WTC11 (cell line): ENCODE data around the gene SOCS1. TPM values are rescaled to one million over a fixed set of nuclear protein-coding genes. Genes with fewer than 3 reads are reported as not detected.

Experiments
- ATAC-seq: fragments of 200-7000 bp; cut with Tn5 transposase; 2 replicates; pipeline ENCODE4 v1.10.0; 2021; ENCODE audit warnings: mild to moderate bottlenecking, moderate library complexity
- CTCF ChIA-PET: fragments of 300-600 bp; sonication (Branson Sonifier 250); formaldehyde crosslinking; loops from one replicate; lab custom pipeline; 2021; ENCODE audit warnings: antibody characterized with exemption; lab: Charles Lee
- POLR2A ChIA-PET: fragments of 350-600 bp; sonication (Branson Sonifier 250); formaldehyde crosslinking; loops from one replicate; lab custom pipeline; 2021; ENCODE audit warnings: antibody characterized with exemption; lab: Charles Lee
- DNase-seq: peaks from one replicate; pipeline ENCODE4 v3.0.0; 2021; ENCODE audit warnings: low spot score
- H3K27ac Mint-ChIP-seq: 2 replicates; pipeline ENCODE4 v1.8.0; 2021; ENCODE audit warnings: mixed read lengths
- H3K27me3 Mint-ChIP-seq: 2 replicates; pipeline ENCODE4 v1.8.0; 2021; ENCODE audit warnings: low read depth, mild to moderate bottlenecking, moderate library complexity, mixed read lengths
- H3K36me3 Mint-ChIP-seq: 2 replicates; pipeline ENCODE4 v1.8.0; 2021; ENCODE audit warnings: mixed read lengths
- H3K4me1 Mint-ChIP-seq: 2 replicates; pipeline ENCODE4 v1.8.0; 2022; ENCODE audit warnings: mixed read lengths
- H3K4me3 Mint-ChIP-seq: 2 replicates; pipeline ENCODE4 v1.8.0; 2021; ENCODE audit warnings: mild to moderate bottlenecking, moderate library complexity, mixed read lengths
- H3K9me3 Mint-ChIP-seq: 2 replicates; pipeline ENCODE4 v1.8.0; 2021; ENCODE audit warnings: mixed read lengths
- AR ChIP-seq: fragments of 250-450 bp; sonication (Bioruptor Pico); IDR thresholded peaks from 2 replicates; pipeline ENCODE4 v1.9.0; 2021; ENCODE audit warnings: mild to moderate bottlenecking
- CREB1 ChIP-seq: sonication (generic); formaldehyde crosslinking; IDR thresholded peaks from 2 replicates; pipeline ENCODE4 v1.8.0; 2023; ENCODE audit warnings: mild to moderate bottlenecking, missing genetic modification reagents
- ESRRA ChIP-seq: sonication (generic); formaldehyde crosslinking; IDR thresholded peaks from 2 replicates; pipeline ENCODE4 v1.8.1; 2022; ENCODE audit warnings: mild to moderate bottlenecking, missing genetic modification reagents, borderline replicate concordance
- FOXP1 ChIP-seq: sonication (generic); formaldehyde crosslinking; IDR thresholded peaks from 2 replicates; pipeline ENCODE4 v1.8.0; 2022; ENCODE audit warnings: missing genetic modification reagents, mild to moderate bottlenecking, moderate library complexity, borderline replicate concordance
- GABPB1 ChIP-seq: sonication (generic); formaldehyde crosslinking; IDR thresholded peaks from 2 replicates; pipeline ENCODE4 v1.8.1; 2023; ENCODE audit warnings: mild to moderate bottlenecking, missing genetic modification reagents
- GTF2I ChIP-seq: fragments of 250-450 bp; sonication (Bioruptor Pico); conservative IDR thresholded peaks from 2 replicates; pipeline ENCODE4 v1.4.0; 2021; ENCODE audit warnings: mild to moderate bottlenecking
- TEAD1 ChIP-seq: sonication (generic); formaldehyde crosslinking; IDR thresholded peaks from 2 replicates; pipeline ENCODE4 v1.8.0; 2022; ENCODE audit warnings: mild to moderate bottlenecking, missing genetic modification reagents
- TEAD4 ChIP-seq: sonication (generic); formaldehyde crosslinking; IDR thresholded peaks from 2 replicates; pipeline ENCODE4 v1.8.0; 2022; ENCODE audit warnings: mild to moderate bottlenecking, missing genetic modification reagents
- ZBTB21 ChIP-seq: sonication (generic); formaldehyde crosslinking; IDR thresholded peaks from 2 replicates; pipeline ENCODE4 v1.8.1; 2023; ENCODE audit warnings: mild to moderate bottlenecking, missing genetic modification reagents, borderline replicate concordance
- ZNF281 ChIP-seq: sonication (generic); formaldehyde crosslinking; IDR thresholded peaks from 2 replicates; pipeline ENCODE4 v1.8.0; 2023; ENCODE audit warnings: mild to moderate bottlenecking, missing genetic modification reagents
- ZNF396 ChIP-seq: fragments of 250-450 bp; sonication (Bioruptor Pico); IDR thresholded peaks from 2 replicates; pipeline ENCODE4 v1.8.0; 2021; ENCODE audit warnings: mild to moderate bottlenecking, moderate library complexity, borderline replicate concordance
- ZSCAN18 ChIP-seq: fragments of 250-450 bp; sonication (Bioruptor Pico); IDR thresholded peaks from 2 replicates; pipeline ENCODE4 v2.1.2; 2022; ENCODE audit warnings: mild to moderate bottlenecking, moderate library complexity
- total RNA-seq: library from RNA; stranded (reverse); gene quantifications from 3 replicates; pipeline ENCODE4 v1.2.3, GENCODE V29; 2021
- TF ChIP-seq, protein P1 (sequence below): sonication (generic); formaldehyde crosslinking; IDR thresholded peaks from 2 replicates; pipeline ENCODE4 v1.8.0; 2022; ENCODE audit warnings: missing genetic modification reagents

Gene SOCS1
- total RNA-seq, 1 experiment from 2014 or later: 62.3 TPM

DNA sequence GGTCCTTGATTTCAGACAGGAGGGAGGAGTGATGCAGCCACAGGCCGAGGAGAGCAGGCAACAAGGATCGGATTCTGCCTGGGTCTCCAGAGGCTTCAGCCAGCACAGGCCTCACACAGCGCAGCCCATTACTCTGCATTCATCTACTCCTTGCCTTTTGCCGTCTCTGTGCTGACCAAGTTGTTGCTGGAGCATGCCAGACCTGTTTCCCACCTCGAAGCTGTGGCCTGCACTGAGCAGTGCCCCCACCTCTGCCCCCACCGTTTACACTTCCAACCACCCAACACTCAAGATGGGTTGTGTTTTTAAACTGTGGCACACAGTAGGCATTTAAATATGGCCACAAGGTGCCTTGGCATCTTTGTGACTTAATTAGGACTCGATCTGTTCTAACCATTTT lies 19.0 kb upstream of the SOCS1 start:
- Mint-ChIP-seq H3K27ac (peak overlapping the region; percentile 67), H3K4me3 (no peak overlapping the region), H3K27me3 (no peaks in the 10 kb centered on the region; the same call in 1 of the 2 replicates), H3K36me3 (no peaks in the 10 kb centered on the region), H3K4me1 (peaks cover 9% of the 10 kb centered on the region), H3K9me3 (peaks cover 8% of the 10 kb centered on the region)
- TF ChIP-seq CREB1 (no peak), ZSCAN18 (no peak), ZNF281 (CRISPR knock-in tag) (no peak), ESRRA (CRISPR knock-in tag) (no peak), TEAD4 (CRISPR knock-in tag) (no peak), ZBTB21 (CRISPR knock-in tag) (no peak), AR (no peak), TEAD1 (no peak), ZNF396 (CRISPR knock-in tag) (no peak), FOXP1 (no peak)
- TF ChIP-seq, protein P1, sequence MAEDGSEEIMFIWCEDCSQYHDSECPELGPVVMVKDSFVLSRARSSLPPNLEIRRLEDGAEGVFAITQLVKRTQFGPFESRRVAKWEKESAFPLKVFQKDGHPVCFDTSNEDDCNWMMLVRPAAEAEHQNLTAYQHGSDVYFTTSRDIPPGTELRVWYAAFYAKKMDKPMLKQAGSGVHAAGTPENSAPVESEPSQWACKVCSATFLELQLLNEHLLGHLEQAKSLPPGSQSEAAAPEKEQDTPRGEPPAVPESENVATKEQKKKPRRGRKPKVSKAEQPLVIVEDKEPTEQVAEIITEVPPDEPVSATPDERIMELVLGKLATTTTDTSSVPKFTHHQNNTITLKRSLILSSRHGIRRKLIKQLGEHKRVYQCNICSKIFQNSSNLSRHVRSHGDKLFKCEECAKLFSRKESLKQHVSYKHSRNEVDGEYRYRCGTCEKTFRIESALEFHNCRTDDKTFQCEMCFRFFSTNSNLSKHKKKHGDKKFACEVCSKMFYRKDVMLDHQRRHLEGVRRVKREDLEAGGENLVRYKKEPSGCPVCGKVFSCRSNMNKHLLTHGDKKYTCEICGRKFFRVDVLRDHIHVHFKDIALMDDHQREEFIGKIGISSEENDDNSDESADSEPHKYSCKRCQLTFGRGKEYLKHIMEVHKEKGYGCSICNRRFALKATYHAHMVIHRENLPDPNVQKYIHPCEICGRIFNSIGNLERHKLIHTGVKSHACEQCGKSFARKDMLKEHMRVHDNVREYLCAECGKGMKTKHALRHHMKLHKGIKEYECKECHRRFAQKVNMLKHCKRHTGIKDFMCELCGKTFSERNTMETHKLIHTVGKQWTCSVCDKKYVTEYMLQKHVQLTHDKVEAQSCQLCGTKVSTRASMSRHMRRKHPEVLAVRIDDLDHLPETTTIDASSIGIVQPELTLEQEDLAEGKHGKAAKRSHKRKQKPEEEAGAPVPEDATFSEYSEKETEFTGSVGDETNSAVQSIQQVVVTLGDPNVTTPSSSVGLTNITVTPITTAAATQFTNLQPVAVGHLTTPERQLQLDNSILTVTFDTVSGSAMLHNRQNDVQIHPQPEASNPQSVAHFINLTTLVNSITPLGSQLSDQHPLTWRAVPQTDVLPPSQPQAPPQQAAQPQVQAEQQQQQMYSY (CRISPR knock-in tag): no peak
- ChIA-PET CTCF (interaction anchor here (1.8 to 2.1 kb wide), 2 partner anchors 82 to 97 kb away, joined by 6 to 15 read pairs; no protein-coding TSS in a partner anchor), POLR2A (no interaction called here)
- ATAC-seq: no peak
- DNase-seq: no peak

DNA sequence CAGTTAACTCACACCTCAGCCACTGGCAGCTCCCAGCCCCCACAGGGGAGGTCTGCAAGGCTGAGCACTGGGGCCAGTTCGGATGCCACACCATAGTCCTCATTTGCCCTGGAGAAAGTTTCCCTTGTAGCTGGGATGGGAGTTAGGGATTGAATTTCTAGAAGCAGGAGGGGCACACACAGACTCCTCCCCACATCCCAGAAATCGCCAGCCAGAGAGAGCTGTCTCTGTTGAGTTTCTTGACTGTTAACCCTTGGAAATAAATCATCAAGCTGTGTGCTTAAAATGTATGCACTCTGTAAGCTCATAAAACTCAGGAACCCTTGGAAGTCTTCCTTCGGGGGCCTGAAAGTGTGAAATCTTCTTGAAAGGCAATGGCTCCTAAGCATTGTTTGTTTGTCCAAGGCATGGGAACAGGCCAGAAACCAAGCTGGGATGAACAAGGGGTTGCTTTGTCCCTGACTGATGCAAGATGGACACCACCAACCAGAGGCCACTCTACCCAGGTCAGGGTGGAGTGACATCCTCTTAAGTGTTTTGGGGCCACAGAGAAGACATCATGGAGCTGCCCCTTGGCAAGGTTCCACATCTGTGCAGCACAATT lies 17.8 kb upstream of the SOCS1 start:
- Mint-ChIP-seq H3K27ac (peak overlapping the region; percentile 49; the same call in 1 of the 2 replicates), H3K9me3 (peaks cover 8% of the 10 kb centered on the region), H3K4me3 (no peak overlapping the region), H3K36me3 (no peaks in the 10 kb centered on the region), H3K4me1 (peaks cover 9% of the 10 kb centered on the region), H3K27me3 (no peaks in the 10 kb centered on the region; the same call in 1 of the 2 replicates)
- no peak for TF ChIP-seq GTF2I
- TF ChIP-seq GABPB1 (CRISPR knock-in tag): peak; percentile 96
- ATAC-seq (peak; percentile 27; the same call in 1 of the 2 replicates), DNase-seq (no peak)
- ChIA-PET CTCF (interaction anchor here (0.8 to 3.5 kb wide), 7 partner anchors 10 to 131 kb away, joined by 3 to 22 read pairs (median 5); partner anchors contain the start of gene SOCS1), POLR2A (no interaction called here)
